ENCODE results near the gene PRDX5.

The PRDX5 gene

GRCh38 chr11:64317961-64318765 lies at the start of gene PRDX5:
Gene PRDX5 (plus strand): TSS chr11:64318121. CDS start chr11:64318216, 95 bp downstream.
- DNase-seq = peak; percentile 81 to 83

DNA sequence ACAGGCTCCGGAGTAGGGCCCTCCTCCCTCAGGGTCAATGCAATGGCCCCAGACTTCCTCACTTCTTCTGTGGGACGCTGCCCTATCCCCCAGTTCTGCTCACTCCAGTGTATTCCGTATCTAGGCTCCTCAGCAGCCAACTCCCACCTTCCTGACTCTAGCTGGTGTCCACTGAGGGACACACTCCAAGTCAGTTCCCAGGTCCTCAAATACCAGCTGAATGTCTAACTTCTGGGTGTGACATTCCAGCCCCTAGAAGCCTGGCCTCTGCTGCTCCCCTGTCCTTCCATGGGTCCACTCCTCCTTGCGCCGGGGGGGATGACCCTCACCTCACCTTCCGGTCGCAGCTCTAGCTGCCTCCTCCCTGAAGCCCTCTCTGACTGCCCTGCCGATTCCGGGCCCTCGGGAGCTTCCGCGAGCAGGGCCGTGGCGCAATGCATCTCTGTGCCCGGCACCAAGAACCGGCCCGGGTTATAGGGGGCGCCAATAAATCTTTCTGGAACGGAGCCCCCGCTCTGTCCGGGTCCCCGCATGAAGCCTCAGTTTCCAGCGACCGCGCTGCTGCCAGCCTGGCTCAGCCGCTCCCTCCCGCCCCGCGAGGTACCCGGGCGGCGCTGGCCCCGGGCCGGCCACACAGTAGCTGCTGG lies 48.9 kb upstream of the PRDX5 start:
- no peak for DNase-seq

GRCh38 chr11:64269540-64270220 lies 48.2 kb upstream of the PRDX5 start:
- peak; percentile 96 to 99 for DNase-seq

- DNase-seq = no peak
These were observed 42.7 kb upstream of the PRDX5 start for GRCh38 chr11:64275031-64275800.

GRCh38 chr11:64275841-64276240 lies 42.1 kb upstream of the PRDX5 start:
- no peak for DNase-seq

GRCh38 chr11:64276653-64277431 lies 41.1 kb upstream of the PRDX5 start:
- DNase-seq = no peak

DNA sequence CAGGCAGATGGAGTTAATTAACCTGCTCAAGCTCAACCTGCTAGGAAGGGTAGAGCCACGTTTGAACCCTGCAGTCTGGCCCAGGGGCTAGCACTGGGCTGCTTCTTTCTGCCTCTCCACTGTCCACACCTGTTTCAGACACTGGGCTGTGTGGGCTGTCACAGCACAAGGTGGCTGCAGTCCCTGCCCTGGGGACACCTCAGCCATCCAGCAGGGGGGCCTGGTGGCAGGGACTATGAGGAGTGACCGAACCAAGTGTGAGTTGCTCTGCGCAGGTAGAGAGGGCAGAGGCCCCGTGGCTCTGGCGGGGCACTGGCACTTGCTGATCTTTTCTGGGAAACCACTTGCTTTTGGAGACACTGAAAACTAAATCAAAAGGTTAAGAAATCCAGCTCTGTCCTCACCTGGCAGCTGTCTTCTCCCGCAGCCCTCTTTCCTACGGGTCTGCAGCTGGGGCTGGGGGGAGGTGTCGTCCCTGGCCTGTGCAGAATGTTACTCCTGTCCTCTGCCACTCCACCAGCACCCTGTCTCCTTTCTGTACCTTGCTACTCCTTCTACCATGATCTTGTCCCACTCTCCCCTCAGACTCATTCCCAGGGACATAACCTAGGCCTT lies 39.2 kb upstream of the PRDX5 start:
- no peak for DNase-seq

GRCh38 chr11:64281957-64282770 lies 35.8 kb upstream of the PRDX5 start:
- DNase-seq = no peak

GRCh38 chr11:64283092-64283491 lies 34.8 kb upstream of the PRDX5 start:
- DNase-seq = no peak

DNA sequence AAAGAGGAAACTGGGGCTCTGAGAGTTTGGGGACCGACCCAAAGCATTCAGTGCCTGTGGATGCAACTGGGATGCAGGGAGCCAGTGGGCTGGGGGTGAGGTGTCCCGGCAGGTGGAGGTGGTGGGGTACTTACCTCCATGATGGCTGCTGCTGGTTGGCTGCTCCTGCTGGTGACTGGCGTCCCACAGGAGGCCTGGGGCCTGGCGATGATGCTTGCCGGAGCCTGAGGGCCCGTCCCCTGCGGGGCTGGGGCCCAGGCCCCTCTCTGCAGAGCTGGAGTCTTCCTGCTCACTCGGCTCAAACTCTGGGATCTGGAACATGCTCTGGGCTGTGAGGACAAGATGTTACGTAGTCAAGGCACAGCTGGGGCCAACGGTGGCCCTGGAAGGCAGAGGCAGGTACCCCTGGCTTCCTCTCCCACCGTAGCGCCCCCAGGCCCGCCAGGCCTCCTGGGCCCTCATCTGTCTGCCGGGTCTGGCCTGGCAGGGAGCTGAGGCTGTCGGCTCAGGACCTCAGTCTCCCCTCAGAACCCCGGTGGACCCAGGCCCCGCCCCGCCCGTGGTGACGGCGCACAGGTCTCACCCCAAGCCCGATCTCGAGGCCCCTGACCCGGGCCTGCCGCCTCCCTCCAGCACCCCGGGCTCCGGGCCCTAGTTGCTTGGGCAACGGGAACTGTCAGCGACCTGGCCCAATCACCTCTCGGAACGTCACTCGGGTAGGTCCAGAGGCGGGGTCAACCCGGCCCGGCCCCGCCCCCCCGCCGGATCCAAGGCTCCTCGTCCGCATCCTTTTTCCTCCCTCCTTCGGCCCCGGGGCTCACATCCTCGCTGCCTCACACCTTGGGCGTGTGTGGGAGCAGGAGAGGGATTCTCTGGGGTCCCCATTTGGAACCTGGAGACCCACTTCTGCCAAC lies 33.6 kb upstream of the PRDX5 start, which contains the start of gene BAD:
Gene BAD, minus strand, starts transcription at position 618 of the 914 bp plus-strand sequence. Its CDS starts 297 bp downstream, at position 321.
- DNase-seq = peak; percentile 80 to 84

GRCh38 chr11:64284962-64285884 lies 32.7 kb upstream of the PRDX5 start, which contains the start of gene GPR137:
Gene GPR137 (plus strand): TSS chr11:64285848. CDS start chr11:64286525, 677 bp downstream.
- DNase-seq = peak in 1 of 2 experiments; percentile 50

DNA sequence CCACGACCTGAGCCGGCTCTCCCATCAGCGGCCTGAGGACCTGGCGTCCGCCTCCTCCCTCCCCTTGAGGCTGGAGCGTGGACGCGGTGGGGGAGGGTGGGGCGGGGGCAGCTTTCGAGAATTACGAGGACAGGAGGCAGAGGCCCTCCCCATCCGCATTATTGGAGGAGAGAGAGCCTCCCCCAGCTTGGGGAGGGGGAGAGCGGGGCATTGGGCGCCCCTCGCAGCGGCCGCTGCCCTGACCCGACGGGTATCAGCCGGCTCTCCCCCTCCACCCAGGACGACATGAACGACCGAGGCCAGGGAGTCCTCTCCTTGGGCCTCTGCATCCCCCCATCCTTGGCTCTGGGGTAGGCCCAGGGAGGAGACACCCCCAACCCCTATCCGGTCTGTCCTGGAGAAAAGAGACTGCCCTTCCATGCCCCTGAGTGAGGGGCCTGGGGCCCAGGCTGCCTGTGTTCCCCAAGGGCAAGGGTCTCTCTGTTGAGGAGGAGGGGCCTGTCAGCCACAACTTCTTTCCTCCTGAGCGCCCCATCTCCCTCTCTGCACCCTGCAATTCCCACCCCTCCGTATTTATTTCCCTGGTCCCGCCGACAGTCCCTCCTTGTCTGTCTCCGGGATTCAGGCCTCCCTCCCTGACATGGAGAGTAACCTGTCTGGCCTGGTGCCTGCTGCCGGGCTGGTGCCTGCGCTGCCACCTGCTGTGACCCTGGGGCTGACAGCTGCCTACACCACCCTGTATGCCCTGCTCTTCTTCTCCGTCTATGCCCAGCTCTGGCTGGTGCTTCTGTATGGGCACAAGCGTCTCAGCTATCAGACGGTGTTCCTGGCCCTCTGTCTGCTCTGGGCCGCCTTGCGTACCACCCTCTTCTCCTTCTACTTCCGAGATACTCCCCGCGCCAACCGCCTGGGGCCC lies 31.8 kb upstream of the PRDX5 start:
- no peak for DNase-seq

- no peak for DNase-seq
These were observed 31.1 kb upstream of the PRDX5 start for GRCh38 chr11:64286801-64287159.

DNA sequence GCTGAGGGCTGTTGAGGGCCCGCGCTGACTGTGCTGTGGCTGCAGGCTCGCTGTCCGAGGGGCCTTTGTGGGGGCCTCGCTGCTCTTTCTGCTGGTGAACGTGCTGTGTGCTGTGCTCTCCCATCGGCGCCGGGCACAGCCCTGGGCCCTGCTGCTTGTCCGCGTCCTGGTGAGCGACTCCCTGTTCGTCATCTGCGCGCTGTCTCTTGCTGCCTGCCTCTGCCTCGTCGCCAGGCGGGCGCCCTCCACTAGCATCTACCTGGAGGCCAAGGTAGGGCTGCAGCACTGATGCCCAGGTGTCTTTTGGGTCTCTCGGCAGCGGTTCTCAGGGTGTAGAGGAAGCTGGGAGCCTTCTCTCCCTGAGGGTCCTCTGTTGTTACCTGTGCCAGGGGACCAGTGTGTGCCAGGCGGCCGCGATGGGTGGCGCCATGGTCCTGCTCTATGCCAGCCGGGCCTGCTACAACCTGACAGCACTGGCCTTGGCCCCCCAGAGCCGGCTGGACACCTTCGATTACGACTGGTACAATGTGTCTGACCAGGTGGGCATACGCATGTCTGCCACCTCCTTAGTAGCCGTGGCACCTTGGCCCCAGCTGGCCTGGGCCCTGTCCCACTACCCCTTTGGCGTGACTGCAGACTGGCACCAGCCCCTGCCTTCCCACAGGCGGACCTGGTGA lies 30.1 kb upstream of the PRDX5 start:
- DNase-seq = no peak

- DNase-seq = no peak
These were observed 29.6 kb upstream of the PRDX5 start for GRCh38 chr11:64288353-64288750.

DNA sequence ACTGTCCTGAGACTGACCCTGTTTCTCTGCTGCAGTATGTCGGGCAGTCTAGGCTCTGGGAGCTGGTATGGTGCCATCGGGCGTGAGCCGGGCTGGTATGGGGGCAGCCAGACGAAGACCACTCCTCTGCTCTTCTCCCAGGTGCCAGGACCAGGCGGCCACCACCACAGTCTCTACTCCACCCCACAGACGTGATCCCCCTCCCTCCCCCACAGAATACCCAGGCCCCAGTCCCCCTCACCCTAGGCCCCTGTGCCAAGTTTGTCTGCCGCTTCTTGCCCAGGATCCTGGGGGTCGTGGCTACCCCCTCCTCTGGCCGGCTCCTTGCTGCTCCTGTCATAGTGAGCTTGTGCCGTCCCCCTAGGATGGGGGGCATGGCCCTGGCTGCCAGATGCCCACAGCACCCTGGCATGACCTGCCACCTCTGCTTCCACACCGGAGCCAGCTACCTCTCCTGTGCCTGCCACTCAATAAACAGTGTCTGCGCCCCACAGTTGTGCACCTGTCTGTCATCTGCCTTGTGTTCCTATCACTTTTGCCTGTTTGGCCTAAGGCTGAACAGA lies 28.8 kb upstream of the PRDX5 start:
- DNase-seq = no peak
